GM12874 (cell line): ENCODE measurements around the gene ARHGAP6.

Experiments used
- CTCF ChIP-seq: IDR thresholded peaks from 2 replicates; pipeline ENCODE4 v1.5.1; 2011; ENCODE audit warnings: low read depth, mild to moderate bottlenecking, control low read depth, low read length, moderate library complexity; ENCODE audit not compliant: insufficient read depth

The ARHGAP6 gene

GRCh38 chrX:11382930-11383329 lies 282.8 kb downstream of the ARHGAP6 start:
- TF ChIP-seq CTCF = no peak

- TF ChIP-seq CTCF = peak; percentile 41; the same call in 1 of the 2 replicates
These were observed 284.3 kb downstream of the ARHGAP6 start for GRCh38 chrX:11381464-11381863.

- no peak for TF ChIP-seq CTCF
These were observed 285.4 kb downstream of the ARHGAP6 start for GRCh38 chrX:11380187-11380844.

- no peak for TF ChIP-seq CTCF
These were observed 289.6 kb downstream of the ARHGAP6 start for GRCh38 chrX:11376163-11376562.

GRCh38 chrX:11375614-11376119 lies 290.1 kb downstream of the ARHGAP6 start:
- TF ChIP-seq CTCF = no peak

- TF ChIP-seq CTCF = no peak
These were observed 291.1 kb downstream of the ARHGAP6 start for GRCh38 chrX:11374570-11374969.

GRCh38 chrX:11371106-11371505 lies 294.6 kb downstream of the ARHGAP6 start:
- TF ChIP-seq CTCF = no peak
